Sciatic nerve (tissue), 2 donors: ENCODE measurements around the gene COL12A1. TPM values are rescaled to one million over a fixed set of nuclear protein-coding genes. Genes with fewer than 3 reads are reported as not detected.

ENCODE experiments used
- ATAC-seq: fragments of 200-7000 bp; cut with Tn5 transposase; one replicate; pipeline ENCODE4 v1.9.1; 2020; ENCODE audit warnings: mild to moderate bottlenecking, moderate library complexity
- DNase-seq: peaks from one replicate; pipeline ENCODE4 v3.0.0-alpha.2; 2020; ENCODE audit warnings: low spot score
- intact Hi-C: fragments of 100-400 bp; cut with DNase I; formaldehyde crosslinking; loops from one replicate; pipeline ENCODE4 v1.14.2; 2022
- total RNA-seq: library from RNA; stranded (reverse); fragmentation: NEBNext Ultra II Directional; extraction: Animal tissue kit (Norgen Biotek cat#: 25700); gene quantifications from one replicate; pipeline ENCODE4 v1.2.1, GENCODE V29; 2021
- donor health status: DM: no; HTN: no; CAD: no.
- donor health status: DM: no; HTN: no; CAD: no.

Gene COL12A1
- total RNA-seq, 1 donor from 2014 or later: 275 TPM

- intact Hi-C loops: no loop called here
- no peak for DNase-seq
These were observed 88.9 kb downstream of the COL12A1 start for GRCh38 chr6:75116946-75117345.

GRCh38 chr6:75115481-75115880 lies 90.4 kb downstream of the COL12A1 start:
- intact Hi-C loops: no loop called here
- DNase-seq (no peak), ATAC-seq (peak; percentile 23)

More at GRCh38 chr6:75116946-75117345, 88.9 kb downstream of the COL12A1 start:
- no peak for ATAC-seq

GRCh38 chr6:75114806-75115205 lies 91.0 kb downstream of the COL12A1 start:
- intact Hi-C loops: no loop called here
- ATAC-seq: no peak
- DNase-seq: no peak

GRCh38 chr6:75114195-75114594 lies 91.7 kb downstream of the COL12A1 start:
- ATAC-seq: no peak
- no peak for DNase-seq
- intact Hi-C loops: no loop called here

GRCh38 chr6:75113446-75113845 lies 92.4 kb downstream of the COL12A1 start:
- intact Hi-C loops: no loop called here
- ATAC-seq: no peak
- no peak for DNase-seq

- ATAC-seq (no peak), DNase-seq (no peak)
- intact Hi-C loops: no loop called here
These were observed 96.1 kb downstream of the COL12A1 start for GRCh38 chr6:75109765-75110164.

- intact Hi-C loops: no loop called here
These were observed 96.8 kb downstream of the COL12A1 start for GRCh38 chr6:75109022-75109421.

GRCh38 chr6:75108333-75108974 lies 97.4 kb downstream of the COL12A1 start:
- ATAC-seq: peak; percentile 52
- intact Hi-C loops: no loop called here
- no peak for DNase-seq

More at GRCh38 chr6:75109022-75109421, 96.8 kb downstream of the COL12A1 start:
- ATAC-seq (no peak), DNase-seq (no peak)

GRCh38 chr6:75107913-75108312 lies 97.9 kb downstream of the COL12A1 start:
- no peak for ATAC-seq
- intact Hi-C loops: no loop called here
- DNase-seq: no peak

GRCh38 chr6:75106426-75106825 lies 99.4 kb downstream of the COL12A1 start:
- DNase-seq (no peak), ATAC-seq (no peak)
- intact Hi-C loops: no loop called here

- no peak for DNase-seq
- intact Hi-C loops: no loop called here
- ATAC-seq: no peak
These were observed 102.4 kb downstream of the COL12A1 start for GRCh38 chr6:75103431-75103830.

- intact Hi-C loops: no loop called here
- no peak for DNase-seq
- no peak for ATAC-seq
These were observed 103.6 kb downstream of the COL12A1 start for GRCh38 chr6:75102301-75102700.

- DNase-seq (no peak), ATAC-seq (no peak)
- intact Hi-C loops: no loop called here
These were observed 104.0 kb downstream of the COL12A1 start for GRCh38 chr6:75101896-75102295.

- DNase-seq: peak; percentile 80
- intact Hi-C loops: no loop called here
These were observed 107.1 kb downstream of the COL12A1 start for GRCh38 chr6:75098709-75099108.

GRCh38 chr6:75096966-75097365 lies 108.9 kb downstream of the COL12A1 start:
- intact Hi-C loops: no loop called here
- DNase-seq: no peak
- no peak for ATAC-seq

More at GRCh38 chr6:75098709-75099108, 107.1 kb downstream of the COL12A1 start:
- peak; percentile 97 for ATAC-seq

GRCh38 chr6:75094614-75095200 lies 111.1 kb downstream of the COL12A1 start:
- no peak for DNase-seq
- peak; percentile 67 for ATAC-seq
- intact Hi-C loops: no loop called here

GRCh38 chr6:75091467-75092190 lies 114.2 kb downstream of the COL12A1 start:
- intact Hi-C loops: no loop called here
- DNase-seq (no peak), ATAC-seq (no peak)

GRCh38 chr6:75090576-75090975 lies 115.3 kb downstream of the COL12A1 start:
- ATAC-seq: no peak
- intact Hi-C loops: no loop called here
- no peak for DNase-seq

- intact Hi-C loops: no loop called here
- DNase-seq (no peak), ATAC-seq (no peak)
These were observed 115.9 kb downstream of the COL12A1 start for GRCh38 chr6:75089921-75090320.
